Panc1 (cell line): ENCODE data around the gene LIMK2. TPM values are rescaled to one million over a fixed set of nuclear protein-coding genes. Genes with fewer than 3 reads are reported as not detected.

Source experiments
- ATAC-seq: fragments of 200-7000 bp; cut with Tn5 transposase; 2 replicates; pipeline ENCODE4 v1.9.1; 2020; ENCODE audit warnings: mild to moderate bottlenecking, moderate library complexity
- BruUV-seq: library from RNA; stranded (reverse); fragments of 400-500 nt; replicated peaks from 2 replicates; lab custom pipeline; 2021; lab: Mats Ljungman, UMichigan
- CTCF ChIA-PET: fragments of 300-600 bp; sonication (Branson Sonifier 250); formaldehyde crosslinking; loops from one replicate; lab custom pipeline; 2022; ENCODE audit warnings: antibody characterized with exemption; lab: Charles Lee
- POLR2A ChIA-PET: fragments of 300-600 bp; sonication (Branson Sonifier 250); formaldehyde crosslinking; loops from one replicate; lab custom pipeline; 2022; ENCODE audit warnings: antibody characterized with exemption; lab: Charles Lee
- DNase-seq: peaks from one replicate; pipeline ENCODE4 v3.0.0-alpha.2; 2010; ENCODE audit warnings: low read depth, low spot score
- H3K27ac ChIP-seq: 2 replicates; pipeline ENCODE4 v1.5.1; 2011; ENCODE audit warnings: mild to moderate bottlenecking, low read length, inconsistent platforms
- H3K27me3 ChIP-seq: fragments of 200-500 bp; sonication (Bioruptor generic); 2 replicates; pipeline ENCODE4 v1.6.0; 2014; ENCODE audit warnings: low read length, inconsistent platforms; ENCODE audit not compliant: control insufficient read depth, insufficient read depth
- H3K36me3 ChIP-seq: fragments of 200-500 bp; sonication (Bioruptor generic); 2 replicates; pipeline ENCODE4 v1.5.1; 2014; ENCODE audit warnings: inconsistent platforms, mild to moderate bottlenecking, low read length, moderate library complexity; ENCODE audit not compliant: control insufficient read depth, insufficient read depth
- H3K4me1 ChIP-seq: 2 replicates; pipeline ENCODE4 v1.5.1; 2011; ENCODE audit warnings: inconsistent platforms, mild to moderate bottlenecking, low read length, moderate library complexity; ENCODE audit not compliant: control insufficient read depth, insufficient read depth
- H3K4me3 ChIP-seq, 2 experiments: 2 replicates each; pipeline ENCODE4 v1.5.1; 2011 to 2012; ENCODE audit warnings: low read depth in 2 of 2, low read length in 2 of 2, mild to moderate bottlenecking in 2 of 2, inconsistent platforms in 1 of 2, moderate library complexity in 1 of 2
- H3K9me3 ChIP-seq: fragments of 200-500 bp; sonication (Bioruptor generic); 2 replicates; pipeline ENCODE4 v1.5.1; 2014; ENCODE audit warnings: low read depth, mild to moderate bottlenecking, inconsistent platforms, low read length, moderate library complexity; ENCODE audit not compliant: control insufficient read depth, insufficient read depth
- POLR2AphosphoS5 ChIP-seq: IDR thresholded peaks from 2 replicates; pipeline ENCODE4 v1.6.1; 2012; ENCODE audit warnings: mild to moderate bottlenecking, low read depth, low read length, moderate library complexity
- SIN3A ChIP-seq: IDR thresholded peaks from 2 replicates; pipeline ENCODE4 v1.6.1; 2012; ENCODE audit warnings: low read depth, mild to moderate bottlenecking, low read length, moderate library complexity, borderline replicate concordance; ENCODE audit not compliant: insufficient read depth
- TCF7L2 ChIP-seq: IDR thresholded peaks from 2 replicates; pipeline ENCODE4 v1.6.1; 2011; ENCODE audit warnings: mild to moderate bottlenecking, low read depth, low read length, inconsistent platforms
- in situ Hi-C: cut with HindIII; loops from 2 replicates; pipeline ENCODE4 v1.10.0; 2016; ENCODE audit warnings: low sequenced_read_pairs, low pct_unique_long_range_greater_than_20kb
- intact Hi-C: fragments of 100-400 bp; cut with micrococcal nuclease; formaldehyde crosslinking; loops from one replicate; pipeline ENCODE4 v1.10.0; 2022; ENCODE audit not compliant: unreplicated experiment
- total RNA-seq: library from RNA; stranded (reverse); gene quantifications from one replicate; pipeline ENCODE4 v1.2.1, GENCODE V29; 2021; ENCODE audit not compliant: unreplicated experiment
- TF ChIP-seq, protein P1 (sequence below): fragments of 450-650 bp; IDR thresholded peaks from 2 replicates; pipeline ENCODE4 v1.5.1; 2017; ENCODE audit warnings: mild to moderate bottlenecking
- TF ChIP-seq, protein P2 (sequence below), 2 experiments: IDR thresholded peaks; 2 replicates each; pipeline ENCODE4 v1.6.1; 2011 to 2012; ENCODE audit warnings: low read depth in 2 of 2, control low read depth in 1 of 2, low read length in 1 of 2, mild to moderate bottlenecking in 1 of 2, moderate library complexity in 1 of 2; ENCODE audit not compliant: insufficient read depth in 1 of 2

The LIMK2 gene
- total RNA-seq, 1 experiment from 2014 or later = 12.6 TPM

DNA sequence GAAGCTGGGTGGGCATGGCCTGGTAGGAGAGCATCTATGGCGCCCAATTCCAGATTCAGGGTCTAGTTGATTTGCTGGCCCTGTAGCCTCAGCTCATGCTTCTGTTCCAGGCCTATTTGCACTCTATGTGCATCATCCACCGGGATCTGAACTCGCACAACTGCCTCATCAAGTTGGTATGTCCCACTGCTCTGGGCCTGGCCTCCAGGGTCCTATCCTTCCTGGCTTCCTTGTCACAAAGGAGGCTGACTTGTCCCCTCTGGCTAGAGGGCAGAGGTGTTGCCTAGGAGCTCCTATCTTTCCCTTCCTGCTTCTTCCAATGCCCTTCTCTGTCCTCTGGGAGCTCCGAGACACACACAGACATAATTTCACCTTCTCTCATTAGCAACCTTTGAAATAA, 58.9 kb downstream of the LIMK2 start:
- CTCF ChIA-PET = interaction anchor here (0.6 kb wide), 1 partner anchor 426 kb away, joined by 11 read pairs; no protein-coding TSS in a partner anchor
- BruUV-seq = no TSS peak
- POLR2A ChIA-PET = no interaction called here
- H3K27ac ChIP-seq = no peak overlapping the region
- H3K36me3 ChIP-seq = no peaks in the 10 kb centered on the region
- DNase-seq = no peak
- H3K9me3 ChIP-seq = no peaks in the 10 kb centered on the region
- no peaks in the 10 kb centered on the region for H3K4me1 ChIP-seq
- TF ChIP-seq, protein P1, sequence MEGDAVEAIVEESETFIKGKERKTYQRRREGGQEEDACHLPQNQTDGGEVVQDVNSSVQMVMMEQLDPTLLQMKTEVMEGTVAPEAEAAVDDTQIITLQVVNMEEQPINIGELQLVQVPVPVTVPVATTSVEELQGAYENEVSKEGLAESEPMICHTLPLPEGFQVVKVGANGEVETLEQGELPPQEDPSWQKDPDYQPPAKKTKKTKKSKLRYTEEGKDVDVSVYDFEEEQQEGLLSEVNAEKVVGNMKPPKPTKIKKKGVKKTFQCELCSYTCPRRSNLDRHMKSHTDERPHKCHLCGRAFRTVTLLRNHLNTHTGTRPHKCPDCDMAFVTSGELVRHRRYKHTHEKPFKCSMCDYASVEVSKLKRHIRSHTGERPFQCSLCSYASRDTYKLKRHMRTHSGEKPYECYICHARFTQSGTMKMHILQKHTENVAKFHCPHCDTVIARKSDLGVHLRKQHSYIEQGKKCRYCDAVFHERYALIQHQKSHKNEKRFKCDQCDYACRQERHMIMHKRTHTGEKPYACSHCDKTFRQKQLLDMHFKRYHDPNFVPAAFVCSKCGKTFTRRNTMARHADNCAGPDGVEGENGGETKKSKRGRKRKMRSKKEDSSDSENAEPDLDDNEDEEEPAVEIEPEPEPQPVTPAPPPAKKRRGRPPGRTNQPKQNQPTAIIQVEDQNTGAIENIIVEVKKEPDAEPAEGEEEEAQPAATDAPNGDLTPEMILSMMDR = no peak
- TF ChIP-seq SIN3A = no peak
- TF ChIP-seq, protein P2, sequence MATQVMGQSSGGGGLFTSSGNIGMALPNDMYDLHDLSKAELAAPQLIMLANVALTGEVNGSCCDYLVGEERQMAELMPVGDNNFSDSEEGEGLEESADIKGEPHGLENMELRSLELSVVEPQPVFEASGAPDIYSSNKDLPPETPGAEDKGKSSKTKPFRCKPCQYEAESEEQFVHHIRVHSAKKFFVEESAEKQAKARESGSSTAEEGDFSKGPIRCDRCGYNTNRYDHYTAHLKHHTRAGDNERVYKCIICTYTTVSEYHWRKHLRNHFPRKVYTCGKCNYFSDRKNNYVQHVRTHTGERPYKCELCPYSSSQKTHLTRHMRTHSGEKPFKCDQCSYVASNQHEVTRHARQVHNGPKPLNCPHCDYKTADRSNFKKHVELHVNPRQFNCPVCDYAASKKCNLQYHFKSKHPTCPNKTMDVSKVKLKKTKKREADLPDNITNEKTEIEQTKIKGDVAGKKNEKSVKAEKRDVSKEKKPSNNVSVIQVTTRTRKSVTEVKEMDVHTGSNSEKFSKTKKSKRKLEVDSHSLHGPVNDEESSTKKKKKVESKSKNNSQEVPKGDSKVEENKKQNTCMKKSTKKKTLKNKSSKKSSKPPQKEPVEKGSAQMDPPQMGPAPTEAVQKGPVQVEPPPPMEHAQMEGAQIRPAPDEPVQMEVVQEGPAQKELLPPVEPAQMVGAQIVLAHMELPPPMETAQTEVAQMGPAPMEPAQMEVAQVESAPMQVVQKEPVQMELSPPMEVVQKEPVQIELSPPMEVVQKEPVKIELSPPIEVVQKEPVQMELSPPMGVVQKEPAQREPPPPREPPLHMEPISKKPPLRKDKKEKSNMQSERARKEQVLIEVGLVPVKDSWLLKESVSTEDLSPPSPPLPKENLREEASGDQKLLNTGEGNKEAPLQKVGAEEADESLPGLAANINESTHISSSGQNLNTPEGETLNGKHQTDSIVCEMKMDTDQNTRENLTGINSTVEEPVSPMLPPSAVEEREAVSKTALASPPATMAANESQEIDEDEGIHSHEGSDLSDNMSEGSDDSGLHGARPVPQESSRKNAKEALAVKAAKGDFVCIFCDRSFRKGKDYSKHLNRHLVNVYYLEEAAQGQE (IDR thresholded peaks at IDR 0.05; ENCODE audit: insufficient read depth in 1 of 2, low read depth in 2 of 2, low read length in 1 of 2) = no peak
- TF ChIP-seq POLR2AphosphoS5 = no peak
- TF ChIP-seq TCF7L2 = no peak
- in situ Hi-C loops = no loop called here
- intact Hi-C loops = no loop called here
- H3K27me3 ChIP-seq = no peaks in the 10 kb centered on the region
- no peak overlapping the region for H3K4me3 ChIP-seq
- ATAC-seq = no peak

DNA sequence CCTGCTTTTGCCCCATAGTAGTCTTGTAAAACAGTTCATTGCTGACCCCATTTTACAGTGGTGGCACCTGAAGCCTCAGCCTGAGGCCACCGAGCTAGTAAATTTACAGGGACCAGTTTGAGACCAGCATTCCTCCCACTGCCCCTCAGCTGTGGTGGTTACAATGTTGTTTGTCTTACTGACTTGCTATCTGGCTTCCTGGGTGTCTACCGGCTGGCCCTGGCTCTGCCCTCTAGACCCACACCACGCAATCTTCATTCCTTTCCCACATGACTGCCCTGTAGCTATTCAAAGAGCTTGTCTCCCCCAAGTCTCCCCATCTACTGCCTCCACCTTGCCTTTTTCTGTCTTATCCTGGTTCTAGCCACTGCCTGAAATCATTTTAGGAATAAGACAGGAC, 59.4 kb downstream of the LIMK2 start:
- DNase-seq (no peak), ATAC-seq (no peak; the same call in 1 of the 2 replicates)
- ChIA-PET CTCF (interaction anchor here (0.6 kb wide), 1 partner anchor 42 kb away, joined by 3 read pairs; no protein-coding TSS in a partner anchor), POLR2A (no interaction called here)
- H3K36me3 ChIP-seq = no peaks in the 10 kb centered on the region
- H3K4me1 ChIP-seq = no peaks in the 10 kb centered on the region
- no peaks in the 10 kb centered on the region for H3K27me3 ChIP-seq
- BruUV-seq = no TSS peak
- no peaks in the 10 kb centered on the region for H3K9me3 ChIP-seq
- in situ Hi-C loops = no loop called here
- TF ChIP-seq, protein P2 (IDR thresholded peaks at IDR 0.05; ENCODE audit: insufficient read depth in 1 of 2, low read depth in 2 of 2, low read length in 1 of 2) = no peak
- TF ChIP-seq TCF7L2 (no peak), POLR2AphosphoS5 (no peak), SIN3A (no peak)
- TF ChIP-seq, protein P1 = no peak
- no peak overlapping the region for H3K27ac ChIP-seq
- intact Hi-C loops = no loop called here
- no peak overlapping the region for H3K4me3 ChIP-seq
